Fibroblast of skin of left biceps (primary cell): ENCODE data around the gene ADNP.

ENCODE experiments used
- DNase-seq, 2 experiments: peaks; one replicate each; pipeline ENCODE4 v3.0.0-alpha.2; 2013; ENCODE audit warnings: low read depth in 2 of 2

The ADNP gene

GRCh38 chr20:50932691-50933280 is 1.5 kb upstream of the ADNP start:
- peak in 1 of 2 experiments; percentile 44 for DNase-seq

- DNase-seq = no peak
These were observed 814 bp upstream of the ADNP start for GRCh38 chr20:50932016-50932485.

DNA sequence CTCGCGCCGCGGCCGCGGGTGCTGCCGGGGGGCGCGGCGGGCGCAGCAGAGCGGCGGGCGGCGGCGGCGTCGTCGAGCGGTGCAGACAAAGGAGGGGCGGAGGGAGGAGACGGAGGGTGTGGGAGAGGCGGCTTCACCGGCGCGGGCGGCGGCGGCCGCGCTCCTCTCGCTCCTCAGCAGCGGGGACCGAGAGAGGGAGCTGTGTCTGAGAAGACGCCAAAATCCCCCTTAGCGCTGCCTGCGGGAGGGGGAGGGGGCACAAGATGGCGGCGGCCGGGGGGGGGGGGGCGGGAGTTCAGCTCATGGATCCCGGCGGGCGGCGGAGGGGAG is 296 bp downstream of the ADNP start:
- no peak for DNase-seq

DNA sequence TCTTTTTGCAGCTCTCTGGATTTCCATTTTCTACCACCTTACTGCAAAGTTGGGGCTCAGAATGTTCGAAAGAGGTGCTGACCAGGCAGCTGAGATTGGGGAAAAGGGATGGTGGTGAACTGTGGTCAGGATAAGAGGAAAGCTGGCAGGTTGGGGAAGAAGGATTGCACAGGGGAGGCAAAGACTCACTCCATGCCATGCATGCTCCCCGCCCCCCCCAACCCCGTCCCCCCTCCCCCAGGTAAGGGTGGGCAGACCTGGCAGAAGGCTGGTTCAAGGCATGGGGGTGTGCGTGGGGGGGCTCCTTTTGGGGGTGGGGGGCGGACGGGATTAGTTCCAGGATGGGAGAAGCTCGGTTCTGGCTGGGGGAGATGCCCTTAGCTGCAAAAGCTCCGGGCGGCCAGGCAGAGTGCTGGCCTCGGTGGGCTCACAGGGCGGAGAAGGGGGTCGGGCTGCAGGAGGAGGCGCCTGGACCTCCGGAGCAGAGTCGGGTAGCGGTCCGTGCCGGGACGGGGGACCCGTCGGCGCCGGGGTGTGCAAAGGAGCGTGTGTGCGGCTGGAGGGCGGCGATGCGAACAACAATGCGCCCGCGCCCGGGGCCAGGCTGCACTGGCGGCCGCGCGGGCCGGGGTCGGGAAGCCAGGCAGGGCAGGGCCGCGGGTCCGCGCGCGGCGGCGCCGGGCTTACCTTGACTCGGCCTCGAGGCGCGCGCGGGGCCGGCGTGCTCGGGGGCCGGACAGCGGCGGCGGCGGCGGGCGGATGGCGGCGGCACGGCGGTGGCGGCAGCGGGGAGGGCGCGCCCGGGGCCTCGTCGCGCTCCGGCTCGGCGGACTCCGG is 880 bp downstream of the ADNP start:
- no peak for DNase-seq

GRCh38 chr20:50929299-50930138 is 1.7 kb downstream of the ADNP start:
- DNase-seq = peak; percentile 85 to 86

GRCh38 chr20:50928469-50928868 is 2.8 kb downstream of the ADNP start:
- DNase-seq = no peak

GRCh38 chr20:50926530-50926929 is 4.7 kb downstream of the ADNP start:
- DNase-seq = no peak

DNA sequence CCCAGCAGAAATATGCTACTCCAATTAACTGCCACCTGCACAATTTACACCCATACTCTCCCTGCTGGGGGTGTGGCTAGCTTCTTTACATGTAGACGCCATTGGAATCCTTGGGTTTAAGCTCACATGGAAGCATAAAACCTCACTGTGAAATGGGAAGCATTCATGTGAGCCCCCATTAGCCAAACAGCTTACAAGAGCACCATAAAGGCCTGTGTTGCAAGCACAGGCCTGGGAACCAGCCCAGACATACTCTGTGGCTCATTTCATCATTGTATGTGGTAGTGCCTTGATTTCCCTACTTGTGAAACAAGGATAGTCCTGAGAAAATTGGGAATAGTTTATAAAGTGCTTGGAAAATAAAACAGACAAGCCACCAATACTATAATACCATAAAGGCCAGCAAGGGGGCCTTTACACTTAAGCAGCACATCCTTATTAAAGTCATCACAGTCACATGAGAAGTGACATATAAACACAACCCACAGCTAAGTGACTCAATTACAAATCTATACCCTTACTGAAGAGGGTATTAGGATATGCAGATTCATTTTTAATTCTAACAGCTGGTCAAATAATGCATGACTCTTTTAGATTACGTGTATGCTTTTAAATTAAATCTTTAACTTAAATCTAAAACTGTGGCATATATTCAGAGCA is 6.8 kb downstream of the ADNP start:
- DNase-seq = no peak

DNA sequence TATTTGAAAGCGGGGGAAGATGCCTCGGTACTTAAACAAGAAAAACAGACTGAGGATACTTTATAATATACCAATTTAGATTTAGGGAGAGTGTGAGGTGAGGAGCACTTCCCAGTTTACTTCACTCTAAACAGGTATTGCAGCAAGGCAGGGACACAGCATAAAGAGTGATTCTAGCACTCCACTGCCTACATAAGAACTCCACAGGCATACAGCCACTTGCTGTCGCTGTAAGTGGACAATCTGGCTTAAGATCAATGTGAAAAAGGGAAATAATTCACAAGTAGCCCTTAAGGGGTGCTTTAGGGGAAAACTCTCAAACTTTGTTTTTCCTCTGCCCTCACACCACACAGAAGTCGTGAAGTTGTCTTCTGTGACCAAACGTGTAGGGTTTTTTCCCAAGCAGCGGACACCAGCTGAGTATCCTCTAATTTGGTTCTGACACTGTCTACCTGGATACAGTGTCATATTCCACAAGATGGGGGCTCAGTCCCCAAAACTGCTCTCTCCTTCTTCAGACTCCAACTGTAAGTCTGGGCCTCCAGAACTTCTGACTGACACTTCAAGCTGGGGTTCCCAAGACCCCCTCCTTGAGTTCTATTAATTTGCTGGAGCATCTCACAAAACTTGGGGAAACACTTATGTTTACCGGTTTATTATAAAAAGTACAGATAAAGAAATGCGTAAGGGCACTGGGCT is 9.3 kb downstream of the ADNP start:
- no peak for DNase-seq

- no peak for DNase-seq
These were observed 10.2 kb downstream of the ADNP start for GRCh38 chr20:50920997-50921396.

GRCh38 chr20:50919567-50919966 is 11.7 kb downstream of the ADNP start:
- DNase-seq = no peak

DNA sequence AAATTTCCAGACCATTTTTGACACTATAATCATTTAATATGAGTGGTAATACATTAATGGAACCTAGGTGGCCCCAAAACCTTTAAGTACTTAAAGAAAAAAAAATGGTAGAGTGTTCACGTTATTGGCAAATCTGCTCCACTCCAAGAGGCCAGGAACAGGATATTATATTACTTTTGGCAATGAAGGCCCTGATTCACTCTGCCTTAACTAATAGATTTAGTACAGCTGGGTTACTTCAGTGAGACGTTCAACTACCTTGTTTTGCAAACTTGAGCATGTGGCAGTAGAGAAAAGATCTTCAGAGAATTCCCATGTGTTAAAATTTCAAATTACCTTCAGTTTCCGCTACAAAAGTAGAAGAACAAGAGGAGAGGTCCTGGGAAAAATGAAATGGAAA is 12.8 kb downstream of the ADNP start:
- no peak for DNase-seq

- DNase-seq = no peak
These were observed 14.3 kb downstream of the ADNP start for GRCh38 chr20:50916934-50917333.

DNA sequence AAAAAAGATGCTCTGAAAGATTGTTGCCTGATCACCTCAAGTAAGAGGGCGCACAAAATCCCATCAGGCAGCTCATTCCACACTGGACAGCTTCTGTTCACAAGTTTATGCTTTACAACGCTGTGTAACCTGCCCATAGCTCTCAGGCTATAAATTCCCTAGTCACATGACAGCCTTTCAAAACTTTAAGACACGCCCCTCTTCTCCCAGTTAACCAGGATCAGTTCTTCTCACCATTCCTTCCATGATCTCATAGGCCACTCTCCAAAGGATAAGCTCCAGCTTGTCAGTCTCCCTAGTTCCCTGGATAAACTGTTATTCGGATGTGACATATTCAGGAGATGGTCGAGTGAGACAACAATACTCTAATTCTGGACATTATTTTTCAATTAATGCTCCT is 15.0 kb downstream of the ADNP start:
- no peak for DNase-seq

- DNase-seq = no peak
These were observed 15.8 kb downstream of the ADNP start for GRCh38 chr20:50915424-50915823.

DNA sequence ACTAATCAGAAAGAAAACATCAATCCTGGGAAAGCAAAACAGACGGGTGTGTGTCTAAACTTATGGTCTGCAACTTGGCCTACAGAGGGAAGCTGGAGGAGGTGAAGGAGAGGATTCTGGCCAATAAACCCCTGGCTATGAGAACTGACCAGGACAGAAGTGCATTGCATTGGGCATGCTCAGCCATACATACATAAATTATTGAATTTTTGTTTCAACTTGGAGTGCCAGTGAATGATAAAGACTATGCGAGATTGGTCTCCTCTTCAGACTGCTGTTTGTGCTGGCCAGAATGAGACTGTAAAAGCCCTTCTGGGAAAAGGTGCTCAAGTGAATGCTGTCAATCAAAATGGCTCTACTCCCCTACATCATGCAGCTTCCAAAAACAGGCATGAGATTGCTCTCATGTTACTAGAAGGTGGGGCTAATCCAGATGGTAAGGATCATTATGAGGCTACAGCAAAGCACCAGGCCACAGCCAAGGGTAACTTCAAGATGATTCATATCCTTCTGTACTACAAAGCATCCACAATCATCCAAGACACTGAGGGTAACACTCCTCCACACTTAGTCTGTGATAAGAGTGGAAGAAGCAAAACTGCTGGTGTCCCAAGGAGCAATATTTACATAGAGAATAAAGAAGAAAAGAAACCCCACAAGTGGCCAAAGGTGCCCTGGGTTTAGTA is 17.4 kb downstream of the ADNP start:
- no peak for DNase-seq

GRCh38 chr20:50911716-50912115 is 19.5 kb downstream of the ADNP start:
- no peak for DNase-seq

- DNase-seq = peak; percentile 71 to 76
These were observed 20.2 kb downstream of the ADNP start for GRCh38 chr20:50911030-50911429.

GRCh38 chr20:50909413-50909812 is 21.8 kb downstream of the ADNP start:
- no peak for DNase-seq

DNA sequence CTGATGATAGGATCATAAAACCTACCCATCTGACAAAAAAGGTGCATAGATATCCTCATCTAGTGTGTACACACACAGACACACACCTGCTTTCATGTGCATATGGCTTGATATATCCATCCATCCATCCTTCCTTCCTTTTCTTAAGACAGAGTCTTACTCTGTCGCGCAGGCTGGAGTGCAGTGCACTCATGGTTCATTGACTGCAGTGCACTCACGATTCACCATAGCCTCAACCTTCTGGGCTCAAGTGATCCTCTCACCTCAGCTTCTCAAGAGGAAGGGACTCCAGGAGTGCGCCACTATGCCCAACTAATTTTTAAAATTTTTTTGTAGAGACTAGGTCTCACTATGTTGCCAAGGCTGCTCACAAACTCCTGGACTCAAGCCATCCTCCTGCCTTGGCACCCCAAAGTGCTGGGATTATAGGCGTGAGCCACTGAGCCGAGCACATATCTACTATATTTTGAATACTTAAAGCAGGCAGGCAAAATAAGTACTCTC is 27.1 kb downstream of the ADNP start:
- DNase-seq = no peak
